ENCODE results near the gene ARID4B. TPM values are rescaled to one million over a fixed set of nuclear protein-coding genes. Genes with fewer than 3 reads are reported as not detected.

ARID4B gene
- total RNA-seq, 4 donors from 2014 or later: 26.7 to 49.2 (median 39.1) TPM

- Histone ChIP-seq H3K4me1 (peaks cover 0 to 13% (median 3%) of the 10 kb centered on the region in 3 donors), H3K9me3 (no peaks in the 10 kb centered on the region), H3K27ac (no peak overlapping the region), H3K4me3 (no peak overlapping the region), H3K36me3 (peaks cover 0 to 18% of the 10 kb centered on the region in 2 donors), H3K27me3 (no peaks in the 10 kb centered on the region)
- WGBS, 2 donors (ENCODE audit: low coverage in 1 of 2): 71 to 84% methylated on average over 2 of the region's 2 CpGs
- TF ChIP-seq POLR2A (IDR thresholded peaks at IDR 0.05) (no peak), CTCF (IDR thresholded peaks at IDR 0.05) (no peak), POLR2AphosphoS5 (IDR thresholded peaks at IDR 0.05) (no peak), EP300 (IDR thresholded peaks at IDR 0.05) (no peak)
- ATAC-seq: no peak
Measured at GRCh38 chr1:235246022-235246948, 81.7 kb downstream of the ARID4B start.

GRCh38 chr1:235244974-235245592 lies 82.9 kb downstream of the ARID4B start:
- 85 to 90% methylated on average over 9 of the region's 9 CpGs for WGBS, 2 donors (ENCODE audit: low coverage in 1 of 2)
- Histone ChIP-seq H3K4me3 (no peak overlapping the region), H3K36me3 (peaks cover 0 to 18% of the 10 kb centered on the region in 2 donors), H3K4me1 (peaks cover 0 to 3% (median 0%) of the 10 kb centered on the region in 3 donors), H3K27ac (no peak overlapping the region), H3K27me3 (no peaks in the 10 kb centered on the region), H3K9me3 (no peaks in the 10 kb centered on the region)
- TF ChIP-seq CTCF (IDR thresholded peaks at IDR 0.05) (no peak), POLR2AphosphoS5 (IDR thresholded peaks at IDR 0.05) (no peak), EP300 (IDR thresholded peaks at IDR 0.05) (no peak), POLR2A (IDR thresholded peaks at IDR 0.05) (no peak)
- ATAC-seq: no peak

GRCh38 chr1:235240960-235241359 lies 87.0 kb downstream of the ARID4B start:
- no peak overlapping the region for H3K27ac ChIP-seq
- TF ChIP-seq POLR2A (IDR thresholded peaks at IDR 0.05): no peak
- TF ChIP-seq CTCF (IDR thresholded peaks at IDR 0.05): no peak
- TF ChIP-seq EP300 (IDR thresholded peaks at IDR 0.05): no peak
- TF ChIP-seq POLR2AphosphoS5 (IDR thresholded peaks at IDR 0.05): no peak
- no peaks in the 10 kb centered on the region for H3K4me1 ChIP-seq
- H3K9me3 ChIP-seq: no peaks in the 10 kb centered on the region
- H3K27me3 ChIP-seq: no peaks in the 10 kb centered on the region
- no peak for ATAC-seq
- no peak overlapping the region for H3K4me3 ChIP-seq
- H3K36me3 ChIP-seq: peaks cover 0 to 33% of the 10 kb centered on the region in 2 donors

- Histone ChIP-seq H3K27me3 (no peaks in the 10 kb centered on the region), H3K36me3 (peaks cover 0 to 42% of the 10 kb centered on the region in 2 donors), H3K4me3 (no peak overlapping the region), H3K27ac (no peak overlapping the region), H3K9me3 (no peaks in the 10 kb centered on the region), H3K4me1 (no peaks in the 10 kb centered on the region)
- ATAC-seq: no peak
- 66 to 80% methylated on average over 2 of the region's 2 CpGs for WGBS, 2 donors (ENCODE audit: low coverage in 1 of 2)
- TF ChIP-seq POLR2AphosphoS5 (IDR thresholded peaks at IDR 0.05) (no peak), EP300 (IDR thresholded peaks at IDR 0.05) (no peak), CTCF (IDR thresholded peaks at IDR 0.05) (no peak), POLR2A (IDR thresholded peaks at IDR 0.05) (no peak)
Measured at GRCh38 chr1:235239851-235240250, 88.1 kb downstream of the ARID4B start.

All from gastroesophageal sphincter (tissue), 4 donors.